WTC11 (cell line): ENCODE data around the gene RPRD2. TPM values are rescaled to one million over a fixed set of nuclear protein-coding genes. Genes with fewer than 3 reads are reported as not detected.

Experiments
- ARID4B ChIP-seq: sonication (generic); formaldehyde crosslinking; IDR thresholded peaks from 2 replicates; pipeline ENCODE4 v1.8.0; 2023; ENCODE audit warnings: missing genetic modification reagents, mild to moderate bottlenecking, borderline replicate concordance
- CBFB ChIP-seq: sonication (generic); formaldehyde crosslinking; IDR thresholded peaks from 2 replicates; pipeline ENCODE4 v1.8.1; 2022; ENCODE audit warnings: mild to moderate bottlenecking, low read depth, missing genetic modification reagents
- CTCF ChIP-seq: fragments of 200-600 bp; IDR thresholded peaks from 2 replicates; pipeline ENCODE4 v1.8.0; 2022; ENCODE audit warnings: antibody characterized with exemption
- ETV6 ChIP-seq: sonication (generic); formaldehyde crosslinking; IDR thresholded peaks from 2 replicates; pipeline ENCODE4 v1.8.1; 2022; ENCODE audit warnings: mild to moderate bottlenecking, missing genetic modification reagents
- FOXK1 ChIP-seq: sonication (generic); formaldehyde crosslinking; IDR thresholded peaks from 2 replicates; pipeline ENCODE4 v1.8.0; 2022; ENCODE audit warnings: mild to moderate bottlenecking, moderate library complexity, missing genetic modification reagents
- IRF1 ChIP-seq: sonication (generic); formaldehyde crosslinking; IDR thresholded peaks from 2 replicates; pipeline ENCODE4 v1.8.0; 2023; ENCODE audit warnings: missing genetic modification reagents
- IRF2 ChIP-seq: sonication (generic); formaldehyde crosslinking; IDR thresholded peaks from 2 replicates; pipeline ENCODE4 v1.8.0; 2022; ENCODE audit warnings: low read depth, missing genetic modification reagents, borderline replicate concordance
- MAX ChIP-seq: sonication (generic); formaldehyde crosslinking; IDR thresholded peaks from 2 replicates; pipeline ENCODE4 v1.8.0; 2022; ENCODE audit warnings: mild to moderate bottlenecking, missing genetic modification reagents
- PRDM15 ChIP-seq: sonication (generic); formaldehyde crosslinking; IDR thresholded peaks from 2 replicates; pipeline ENCODE4 v1.8.0; 2022; ENCODE audit warnings: missing genetic modification reagents
- SP1 ChIP-seq: sonication (generic); formaldehyde crosslinking; conservative IDR thresholded peaks from 2 replicates; pipeline ENCODE4 v1.8.1; 2022; ENCODE audit warnings: missing genetic modification reagents
- STAT6 ChIP-seq: sonication (generic); formaldehyde crosslinking; conservative IDR thresholded peaks from 2 replicates; pipeline ENCODE4 v1.8.1; 2023; ENCODE audit warnings: mild to moderate bottlenecking, low read depth, missing genetic modification reagents, moderate library complexity
- TP53 ChIP-seq: sonication (generic); formaldehyde crosslinking; IDR thresholded peaks from 2 replicates; pipeline ENCODE4 v1.8.1; 2023; ENCODE audit warnings: mild to moderate bottlenecking, missing genetic modification reagents
- ZMAT4 ChIP-seq: fragments of 250-450 bp; sonication (Bioruptor Pico); IDR thresholded peaks from 2 replicates; pipeline ENCODE4 v1.9.0; 2021; ENCODE audit warnings: mild to moderate bottlenecking
- ZNF232 ChIP-seq: sonication (generic); formaldehyde crosslinking; IDR thresholded peaks from 2 replicates; pipeline ENCODE4 v1.8.0; 2022; ENCODE audit warnings: mild to moderate bottlenecking, missing genetic modification reagents
- ZNF396 ChIP-seq: fragments of 250-450 bp; sonication (Bioruptor Pico); IDR thresholded peaks from 2 replicates; pipeline ENCODE4 v1.8.0; 2021; ENCODE audit warnings: mild to moderate bottlenecking, moderate library complexity, borderline replicate concordance
- ZNF416 ChIP-seq: fragments of 250-450 bp; sonication (Bioruptor Pico); IDR thresholded peaks from 2 replicates; pipeline ENCODE4 v1.9.0; 2021; ENCODE audit warnings: mild to moderate bottlenecking, inconsistent platforms
- ZNF512 ChIP-seq: sonication (generic); formaldehyde crosslinking; IDR thresholded peaks from 2 replicates; pipeline ENCODE4 v1.8.1; 2022; ENCODE audit warnings: missing genetic modification reagents, borderline replicate concordance
- ZSCAN18 ChIP-seq: fragments of 250-450 bp; sonication (Bioruptor Pico); IDR thresholded peaks from 2 replicates; pipeline ENCODE4 v2.1.2; 2022; ENCODE audit warnings: mild to moderate bottlenecking, moderate library complexity
- total RNA-seq: library from RNA; stranded (reverse); gene quantifications from 3 replicates; pipeline ENCODE4 v1.2.3, GENCODE V29; 2021

The RPRD2 gene
- total RNA-seq, 1 experiment from 2014 or later, result 26.1 TPM

- TF ChIP-seq MAX (CRISPR knock-in tag) (peak; percentile 67; the same call in 1 of the 2 replicates), ARID4B (no peak), ZNF396 (CRISPR knock-in tag) (no peak), ZNF416 (CRISPR knock-in tag) (no peak), STAT6 (CRISPR knock-in tag) (no peak), IRF2 (CRISPR knock-in tag) (no peak), ETV6 (CRISPR knock-in tag) (0 out of 2 replicates have a peak, but pooled peaks have one; percentile 32), PRDM15 (CRISPR knock-in tag) (peak; percentile 72), ZNF512 (CRISPR knock-in tag) (no peak), CTCF (no peak), IRF1 (CRISPR knock-in tag) (no peak), ZNF232 (CRISPR knock-in tag) (no peak), CBFB (CRISPR knock-in tag) (no peak), ZMAT4 (no peak), SP1 (peak; percentile 40), TP53 (CRISPR knock-in tag) (no peak), FOXK1 (CRISPR knock-in tag) (peak; percentile 29; the same call in 1 of the 2 replicates), ZSCAN18 (CRISPR knock-in tag) (no peak)
Observed at GRCh38 chr1:150515328-150516049, 151.5 kb downstream of the RPRD2 start, which contains the start of gene FALEC (continued).
